GM21447 (cell line): Measurements from ENCODE around the gene HYCC1.

ENCODE experiments used
- ATAC-seq: cut with Tn5 transposase; IDR thresholded peaks from one replicate; pipeline ENCODE4 v1.9.1; 2021; ENCODE audit not compliant: unreplicated experiment

HYCC1 gene

GRCh38 chr7:23017309-23017708 is 3.4 kb upstream of the HYCC1 start:
- no peak for ATAC-seq

- ATAC-seq = no peak
Measured at GRCh38 chr7:23016345-23017253, 2.7 kb upstream of the HYCC1 start.

GRCh38 chr7:23014681-23015080 is 751 bp upstream of the HYCC1 start:
- no peak for ATAC-seq

GRCh38 chr7:23012908-23013714 is 819 bp downstream of the HYCC1 start:
- peak; percentile 19 for ATAC-seq

GRCh38 chr7:23012186-23012585 is 1.7 kb downstream of the HYCC1 start:
- ATAC-seq = no peak

- ATAC-seq = no peak
Measured at GRCh38 chr7:23011222-23011924, 2.6 kb downstream of the HYCC1 start.

- ATAC-seq = no peak
Measured at GRCh38 chr7:23009303-23009702, 4.6 kb downstream of the HYCC1 start.

GRCh38 chr7:23004247-23004520 is 9.7 kb downstream of the HYCC1 start:
- no peak for ATAC-seq

GRCh38 chr7:23003505-23004246 is 10.3 kb downstream of the HYCC1 start:
- ATAC-seq = no peak

- ATAC-seq = no peak
Measured at GRCh38 chr7:23002698-23003097, 11.2 kb downstream of the HYCC1 start.

GRCh38 chr7:23001610-23002009 is 12.3 kb downstream of the HYCC1 start:
- no peak for ATAC-seq

GRCh38 chr7:23000597-23001360 is 13.2 kb downstream of the HYCC1 start:
- no peak for ATAC-seq

GRCh38 chr7:22998519-22998896 is 15.4 kb downstream of the HYCC1 start:
- no peak for ATAC-seq

- ATAC-seq = no peak
Measured at GRCh38 chr7:22997871-22998518, 15.9 kb downstream of the HYCC1 start.

- no peak for ATAC-seq
Measured at GRCh38 chr7:22996470-22996869, 17.5 kb downstream of the HYCC1 start.

- no peak for ATAC-seq
Measured at GRCh38 chr7:22995011-22995410, 18.9 kb downstream of the HYCC1 start.

GRCh38 chr7:22992874-22993840 is 20.8 kb downstream of the HYCC1 start:
- ATAC-seq = peak; percentile 75

GRCh38 chr7:22990588-22990949 is 23.4 kb downstream of the HYCC1 start:
- no peak for ATAC-seq
